IPS-15b (cell line): ENCODE measurements around the gene BAHCC1.

Experiments used
- H3K27me3 ChIP-seq: one replicate; pipeline ENCODE4 v1.6.1; 2013; ENCODE audit warnings: low read length; ENCODE audit not compliant: control insufficient read depth, insufficient read depth
- H3K36me3 ChIP-seq: one replicate; pipeline ENCODE4 v1.6.1; 2013; ENCODE audit warnings: low read length; ENCODE audit not compliant: control insufficient read depth, insufficient read depth
- H3K4me1 ChIP-seq: one replicate; pipeline ENCODE4 v1.6.1; 2013; ENCODE audit warnings: mild to moderate bottlenecking, low read length; ENCODE audit not compliant: control insufficient read depth, insufficient read depth
- H3K4me3 ChIP-seq: one replicate; pipeline ENCODE4 v1.5.1; 2013; ENCODE audit warnings: low read depth, low read length
- H3K9ac ChIP-seq: one replicate; pipeline ENCODE4 v1.6.1; 2013; ENCODE audit warnings: low read depth, mild to moderate bottlenecking, low read length
- H3K9me3 ChIP-seq: one replicate; pipeline ENCODE4 v1.6.1; 2013; ENCODE audit warnings: mild to moderate bottlenecking, low read length; ENCODE audit not compliant: control insufficient read depth, insufficient read depth

Gene BAHCC1

DNA sequence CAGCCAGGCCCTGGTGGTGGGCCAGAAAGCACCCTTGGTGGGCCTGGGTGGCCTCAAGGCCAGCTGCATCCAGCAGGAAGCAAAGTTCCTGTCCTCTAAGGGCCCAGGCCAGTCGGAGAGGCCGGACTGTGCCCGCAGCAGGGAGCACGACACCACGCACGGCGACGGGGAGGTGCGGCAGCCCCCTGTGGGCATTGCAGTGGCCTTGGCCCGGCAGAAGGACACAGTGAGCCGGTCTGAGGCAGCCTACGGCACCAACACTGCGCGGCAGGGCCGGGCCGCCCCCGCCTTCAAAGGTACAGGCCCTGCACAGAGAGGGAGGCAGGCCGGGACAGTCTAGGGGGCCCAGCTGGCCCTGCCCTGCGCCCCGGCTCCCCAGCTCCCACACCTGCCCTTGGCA lies 48.0 kb downstream of the BAHCC1 start:
- H3K27me3 ChIP-seq, result no peaks in the 10 kb centered on the region

DNA sequence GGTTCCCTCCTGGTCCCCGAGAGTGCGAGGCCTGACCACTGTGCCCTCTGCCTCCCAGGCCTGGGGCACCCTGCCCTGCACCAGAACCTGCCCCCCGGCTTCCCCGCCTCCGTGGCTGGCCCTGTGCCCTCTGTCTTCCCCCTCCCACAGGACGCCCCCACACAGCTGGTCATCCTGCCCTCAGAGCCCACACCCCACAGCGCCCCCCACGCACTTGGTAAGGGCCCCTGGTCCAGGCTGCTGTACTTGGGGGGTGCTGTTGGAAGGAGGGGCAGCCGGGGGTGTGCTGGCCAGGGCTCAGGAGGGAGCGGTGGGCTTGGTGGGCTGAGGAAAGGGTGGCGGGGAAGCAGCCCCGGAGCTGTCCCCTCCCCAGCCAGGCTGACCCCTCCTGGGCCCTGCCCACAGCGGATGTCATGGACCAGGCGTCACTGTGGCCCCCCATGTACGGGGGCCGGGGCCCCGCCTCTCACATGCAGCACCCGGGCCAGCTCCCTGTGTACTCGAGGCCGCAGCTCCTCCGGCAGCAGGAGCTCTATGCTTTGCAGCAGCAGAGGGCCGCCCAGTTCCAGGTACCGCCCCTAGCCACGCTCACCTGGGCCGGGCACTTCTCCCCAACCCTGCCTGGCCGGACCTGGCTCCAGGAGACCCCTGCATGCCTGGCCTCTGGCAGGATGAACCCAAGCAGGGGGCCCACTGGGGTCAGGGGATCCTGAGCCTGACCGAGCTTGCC lies 49.5 kb downstream of the BAHCC1 start:
- Histone ChIP-seq H3K9ac (no peak overlapping the region), H3K36me3 (peaks cover 3% of the 10 kb centered on the region), H3K9me3 (no peaks in the 10 kb centered on the region), H3K27me3 (no peaks in the 10 kb centered on the region), H3K4me1 (no peaks in the 10 kb centered on the region), H3K4me3 (no peak overlapping the region)

More for the DNA sequence above, 48.0 kb downstream of the BAHCC1 start:
- Histone ChIP-seq H3K9me3 (no peaks in the 10 kb centered on the region), H3K4me3 (no peak overlapping the region), H3K9ac (no peak overlapping the region), H3K36me3 (no peaks in the 10 kb centered on the region), H3K4me1 (no peaks in the 10 kb centered on the region)

DNA sequence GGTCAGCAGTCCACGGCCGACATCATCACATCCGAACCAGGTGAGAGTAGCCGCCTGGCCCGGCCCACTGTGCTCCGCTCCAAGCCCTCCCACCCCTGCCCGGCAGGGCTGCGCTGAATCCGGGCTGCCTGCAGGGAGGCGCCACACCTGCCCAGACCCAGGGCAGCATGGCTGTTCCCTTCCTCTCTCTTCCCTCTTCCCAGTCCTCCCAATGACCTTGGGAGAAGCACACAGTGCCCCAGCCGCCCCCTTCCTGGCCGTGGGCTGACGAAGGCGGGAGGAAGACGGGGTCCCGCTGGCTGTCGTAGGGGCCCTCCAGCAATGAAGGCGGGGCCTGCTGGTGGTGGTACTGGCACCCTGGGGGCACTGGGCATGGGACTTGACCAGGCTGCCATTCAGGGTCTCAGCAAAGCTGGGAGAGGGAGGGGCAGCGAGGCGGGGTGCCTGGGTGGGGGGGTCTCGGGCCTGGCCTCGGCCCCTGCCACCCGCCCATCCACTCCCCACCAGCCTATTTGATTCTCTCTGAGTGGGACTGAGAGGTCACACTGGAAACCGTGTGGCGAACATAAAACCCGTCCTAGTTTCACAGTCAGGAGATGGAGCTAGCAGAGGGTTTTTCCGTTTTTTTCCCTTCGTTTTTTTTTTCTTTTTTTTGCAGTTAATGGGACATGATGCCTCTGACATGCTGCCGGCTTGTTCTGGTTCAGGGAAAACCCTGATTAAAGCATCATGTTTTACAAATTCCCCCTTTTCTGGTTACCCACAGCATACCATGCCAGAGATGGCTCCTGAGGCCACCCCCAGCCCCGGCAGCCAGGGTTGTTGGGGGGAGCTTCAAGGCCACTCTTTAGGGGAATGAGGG lies 50.6 kb downstream of the BAHCC1 start:
- no peaks in the 10 kb centered on the region for H3K4me1 ChIP-seq
- no peaks in the 10 kb centered on the region for H3K9me3 ChIP-seq
- peaks cover 3% of the 10 kb centered on the region for H3K36me3 ChIP-seq
- H3K27me3 ChIP-seq, result no peaks in the 10 kb centered on the region
- no peak overlapping the region for H3K4me3 ChIP-seq
- H3K9ac ChIP-seq, result no peak overlapping the region

DNA sequence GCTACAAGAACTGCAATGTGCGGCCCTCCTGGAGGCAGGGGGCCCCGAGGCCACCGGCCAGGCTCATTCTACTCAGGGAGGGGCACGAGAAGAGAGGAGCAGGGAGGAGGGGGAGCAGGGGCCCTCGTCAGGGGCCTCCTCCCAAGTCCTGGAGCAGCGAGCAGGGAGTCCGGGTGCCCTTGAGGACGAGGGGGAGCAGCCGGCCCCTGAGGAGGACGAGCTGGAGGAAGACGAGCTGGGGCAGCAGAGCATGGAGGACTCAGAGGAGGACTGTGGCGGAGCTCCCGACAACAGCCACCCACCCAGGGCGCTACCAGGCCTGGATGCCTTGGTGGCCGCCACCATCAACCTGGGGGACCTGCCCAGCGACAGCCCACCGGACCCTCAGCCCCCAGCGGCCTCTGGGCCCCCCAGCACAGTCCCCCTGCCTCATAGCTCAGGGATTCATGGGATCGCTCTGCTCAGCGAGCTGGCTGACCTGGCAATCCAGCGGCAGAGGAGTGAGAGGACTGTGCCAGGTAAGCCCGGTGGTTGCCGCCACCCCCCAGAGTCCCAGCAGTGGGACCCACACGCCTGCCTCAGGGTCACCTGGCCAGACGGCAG lies 52.2 kb downstream of the BAHCC1 start:
- H3K9me3 ChIP-seq, result no peaks in the 10 kb centered on the region
- H3K9ac ChIP-seq, result no peak overlapping the region
- H3K27me3 ChIP-seq, result no peaks in the 10 kb centered on the region
- H3K4me3 ChIP-seq, result no peak overlapping the region
- H3K4me1 ChIP-seq, result no peaks in the 10 kb centered on the region
- peaks cover 3% of the 10 kb centered on the region for H3K36me3 ChIP-seq

DNA sequence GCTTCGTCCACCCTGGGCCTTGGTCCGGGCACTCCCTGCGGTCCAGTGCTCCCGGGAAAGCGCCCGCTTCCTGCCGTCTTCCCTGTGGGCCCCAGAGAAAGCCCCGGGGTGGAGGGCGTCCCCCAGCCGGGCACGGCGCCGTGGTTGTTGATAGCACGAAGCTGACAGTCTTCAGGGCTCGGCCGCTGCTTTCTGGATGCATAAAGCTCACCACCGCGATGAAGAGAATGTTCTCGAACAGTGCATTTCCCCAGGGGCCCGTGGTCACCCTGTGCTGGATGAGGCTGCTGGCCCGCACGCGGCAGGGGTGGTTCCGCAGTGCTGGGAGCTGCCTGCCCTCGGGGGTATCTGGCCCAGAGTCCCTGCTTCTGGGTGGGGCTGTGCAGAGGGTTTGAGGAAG lies 53.2 kb downstream of the BAHCC1 start:
- H3K9me3 ChIP-seq, result no peaks in the 10 kb centered on the region
- no peak overlapping the region for H3K9ac ChIP-seq
- no peaks in the 10 kb centered on the region for H3K27me3 ChIP-seq
- peaks cover 3% of the 10 kb centered on the region for H3K36me3 ChIP-seq
- no peak overlapping the region for H3K4me3 ChIP-seq
- no peaks in the 10 kb centered on the region for H3K4me1 ChIP-seq

GRCh38 chr17:81448950-81449349 lies 53.7 kb downstream of the BAHCC1 start:
- Histone ChIP-seq H3K4me1 (no peaks in the 10 kb centered on the region), H3K9me3 (no peaks in the 10 kb centered on the region), H3K4me3 (no peak overlapping the region), H3K9ac (no peak overlapping the region), H3K36me3 (peaks cover 3% of the 10 kb centered on the region), H3K27me3 (no peaks in the 10 kb centered on the region)

- H3K9me3 ChIP-seq, result no peaks in the 10 kb centered on the region
- no peaks in the 10 kb centered on the region for H3K4me1 ChIP-seq
- H3K27me3 ChIP-seq, result no peaks in the 10 kb centered on the region
- H3K4me3 ChIP-seq, result no peak overlapping the region
- H3K9ac ChIP-seq, result no peak overlapping the region
- H3K36me3 ChIP-seq, result peaks cover 3% of the 10 kb centered on the region
Measured at GRCh38 chr17:81449351-81449750, 54.1 kb downstream of the BAHCC1 start.

GRCh38 chr17:81451823-81452222 lies 56.6 kb downstream of the BAHCC1 start:
- peaks cover 3% of the 10 kb centered on the region for H3K36me3 ChIP-seq
- H3K27me3 ChIP-seq, result no peaks in the 10 kb centered on the region
- H3K9me3 ChIP-seq, result no peaks in the 10 kb centered on the region
- H3K9ac ChIP-seq, result no peak overlapping the region
- H3K4me3 ChIP-seq, result no peak overlapping the region
- no peaks in the 10 kb centered on the region for H3K4me1 ChIP-seq

- H3K4me1 ChIP-seq, result no peaks in the 10 kb centered on the region
- no peak overlapping the region for H3K9ac ChIP-seq
- no peaks in the 10 kb centered on the region for H3K9me3 ChIP-seq
- no peak overlapping the region for H3K4me3 ChIP-seq
- H3K36me3 ChIP-seq, result peaks cover 3% of the 10 kb centered on the region
- H3K27me3 ChIP-seq, result no peaks in the 10 kb centered on the region
Measured at GRCh38 chr17:81452551-81452950, 57.3 kb downstream of the BAHCC1 start.

GRCh38 chr17:81453076-81453475 lies 57.8 kb downstream of the BAHCC1 start:
- peaks cover 3% of the 10 kb centered on the region for H3K36me3 ChIP-seq
- H3K9ac ChIP-seq, result no peak overlapping the region
- no peaks in the 10 kb centered on the region for H3K9me3 ChIP-seq
- H3K27me3 ChIP-seq, result no peaks in the 10 kb centered on the region
- no peak overlapping the region for H3K4me3 ChIP-seq
- H3K4me1 ChIP-seq, result no peaks in the 10 kb centered on the region

GRCh38 chr17:81453712-81454111 lies 58.5 kb downstream of the BAHCC1 start:
- no peaks in the 10 kb centered on the region for H3K27me3 ChIP-seq
- H3K9ac ChIP-seq, result no peak overlapping the region
- H3K9me3 ChIP-seq, result no peaks in the 10 kb centered on the region
- H3K4me3 ChIP-seq, result no peak overlapping the region
- peaks cover 3% of the 10 kb centered on the region for H3K36me3 ChIP-seq
- H3K4me1 ChIP-seq, result no peaks in the 10 kb centered on the region
